HL-60/S4 treated with retinoic acid at 250 ng/mL for 4 days and 3 days (cell line): ENCODE data around the gene AKAP9.
"Not testable (repeated sequence)": the region's sequence is repeated elsewhere in the genome, so short reads cannot be mapped to it uniquely, and the experiment has no call there.

Experiments
- in situ Hi-C: fragments of 300-500 bp; cut with MboI; formaldehyde crosslinking; loops from 2 replicates; pipeline ENCODE4 v1.7.0; 2022; ENCODE audit warnings: low sequenced_read_pairs

AKAP9 gene

DNA sequence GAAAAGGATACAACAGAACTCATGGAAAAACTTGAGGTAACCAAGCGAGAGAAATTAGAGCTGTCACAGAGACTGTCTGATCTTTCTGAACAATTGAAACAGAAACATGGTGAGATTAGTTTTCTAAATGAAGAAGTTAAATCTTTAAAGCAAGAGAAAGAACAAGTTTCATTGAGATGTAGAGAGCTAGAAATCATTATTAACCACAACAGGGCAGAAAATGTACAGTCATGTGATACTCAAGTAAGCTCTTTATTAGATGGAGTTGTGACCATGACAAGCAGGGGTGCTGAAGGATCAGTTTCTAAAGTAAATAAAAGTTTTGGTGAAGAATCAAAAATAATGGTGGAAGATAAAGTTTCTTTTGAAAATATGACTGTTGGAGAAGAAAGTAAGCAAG, 62.1 kb downstream of the AKAP9 start:
- in situ Hi-C loops, result no loop called here

DNA sequence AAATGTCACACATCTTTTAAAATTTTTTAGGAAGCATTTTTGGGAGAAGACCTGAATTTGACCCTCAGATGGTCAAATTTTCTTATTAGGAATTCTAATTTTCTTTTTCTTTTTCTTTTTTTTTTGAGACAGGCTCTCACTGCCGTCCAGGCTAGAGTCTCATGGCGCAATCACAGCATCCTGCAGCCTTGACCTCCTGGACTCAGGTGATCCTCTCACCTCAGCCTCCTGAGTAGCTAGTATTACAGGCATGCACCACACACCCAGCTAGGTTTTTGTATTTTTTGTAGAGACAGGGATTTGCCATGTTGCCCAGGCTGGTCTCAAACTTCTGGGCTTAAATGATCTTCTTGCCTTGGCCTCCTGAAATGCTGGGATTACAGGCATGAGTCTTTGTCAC, 65.4 kb downstream of the AKAP9 start:
- in situ Hi-C loops, result no loop called here

DNA sequence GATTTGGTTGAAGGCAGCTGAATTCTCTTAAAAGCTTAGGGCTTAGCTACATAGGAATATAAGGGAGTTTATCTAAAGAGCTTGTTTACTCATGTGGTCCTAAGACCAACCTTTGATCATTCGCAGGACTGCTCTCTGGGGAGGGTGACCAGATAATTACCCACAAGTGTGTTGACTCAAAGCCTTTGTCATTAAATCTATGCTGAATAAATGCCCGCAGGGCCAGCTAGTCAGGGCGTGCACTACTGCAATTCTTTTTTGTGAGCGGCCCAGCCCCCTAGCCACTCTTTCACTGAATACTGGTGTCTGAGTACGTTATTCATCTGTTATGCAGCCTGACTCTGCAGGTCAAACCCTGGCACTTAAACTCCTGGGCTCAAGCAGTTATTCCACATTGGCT, 69.6 kb downstream of the AKAP9 start:
- in situ Hi-C loops, result no loop called here

DNA sequence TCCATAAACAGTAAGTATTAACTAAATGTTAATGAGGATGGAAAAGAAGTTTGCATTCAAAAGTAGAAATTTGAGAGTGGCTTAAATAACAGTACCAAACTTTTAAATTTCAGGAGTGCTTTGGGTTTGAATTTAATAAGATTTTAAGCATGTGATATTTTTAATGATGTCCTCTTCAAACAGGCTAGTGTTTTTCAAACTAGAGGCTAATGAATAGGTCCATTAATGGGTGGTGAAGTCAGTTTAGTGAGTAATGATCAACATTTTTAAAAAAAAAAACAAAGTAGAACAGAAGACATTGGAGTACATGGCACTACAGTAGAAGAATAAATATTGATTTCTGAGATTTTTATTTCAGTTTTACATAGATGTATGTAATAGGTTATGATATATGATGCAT, 72.9 kb downstream of the AKAP9 start:
- in situ Hi-C loops, result no loop called here

DNA sequence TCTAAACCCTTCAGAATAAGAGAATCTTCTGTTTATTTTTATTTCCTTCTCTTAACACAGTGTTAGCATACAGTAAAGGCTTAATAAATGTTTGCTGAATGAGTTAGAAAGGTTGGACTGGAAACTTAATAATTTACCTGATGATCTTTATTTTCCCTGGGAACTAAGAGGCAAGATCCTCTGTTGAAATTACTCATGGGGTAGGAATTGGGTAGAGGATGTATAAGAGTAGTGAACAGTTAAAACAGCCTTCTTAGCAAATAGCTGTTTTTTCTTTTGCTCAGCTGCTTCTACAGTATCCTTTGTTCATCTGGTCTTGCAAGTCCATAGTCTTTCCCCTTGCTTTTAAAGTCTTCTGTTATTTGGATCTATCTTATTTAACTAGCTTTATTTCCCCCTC, 80.0 kb downstream of the AKAP9 start:
- in situ Hi-C loops, result no loop called here

DNA sequence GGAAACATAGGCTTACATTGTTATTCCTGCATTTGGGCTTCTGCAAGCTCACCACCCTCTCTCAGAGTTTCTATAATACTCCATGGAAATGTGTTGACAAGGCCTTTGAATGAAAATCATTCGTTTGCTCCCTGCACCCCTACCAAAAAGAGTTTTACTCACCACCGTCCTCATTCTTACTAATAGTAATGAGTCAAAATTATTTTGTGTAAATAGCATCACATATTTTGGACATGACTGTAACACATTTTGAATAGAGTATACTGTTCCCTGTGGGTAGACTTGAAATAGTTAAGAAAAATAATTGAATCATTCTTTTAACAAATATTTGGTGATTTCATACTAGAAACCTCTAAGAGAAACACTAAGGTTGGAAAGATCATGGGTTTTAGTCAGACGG, 84.6 kb downstream of the AKAP9 start:
- in situ Hi-C loops, result no loop called here

DNA sequence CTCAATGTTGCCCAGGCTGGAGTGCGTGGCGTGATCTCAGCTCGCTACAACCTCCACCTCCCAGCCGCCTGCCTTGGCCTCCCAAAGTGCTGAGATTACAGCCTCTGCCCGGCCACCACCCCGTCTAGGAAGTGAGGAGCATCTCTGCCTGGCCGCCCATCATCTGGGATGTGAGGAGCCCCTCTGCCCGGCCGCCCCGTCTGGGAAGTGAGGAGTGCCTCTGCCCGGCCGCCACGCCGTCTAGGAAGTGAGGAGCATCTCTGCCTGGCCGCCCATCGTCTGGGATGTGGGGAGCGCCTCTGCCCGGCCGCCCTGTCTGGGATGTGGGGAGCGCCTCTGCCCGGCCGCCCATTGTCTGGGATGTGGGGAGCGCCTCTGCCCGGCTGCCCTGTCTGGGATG, 86.0 kb downstream of the AKAP9 start:
- in situ Hi-C loops, result not testable (repeated sequence)

DNA sequence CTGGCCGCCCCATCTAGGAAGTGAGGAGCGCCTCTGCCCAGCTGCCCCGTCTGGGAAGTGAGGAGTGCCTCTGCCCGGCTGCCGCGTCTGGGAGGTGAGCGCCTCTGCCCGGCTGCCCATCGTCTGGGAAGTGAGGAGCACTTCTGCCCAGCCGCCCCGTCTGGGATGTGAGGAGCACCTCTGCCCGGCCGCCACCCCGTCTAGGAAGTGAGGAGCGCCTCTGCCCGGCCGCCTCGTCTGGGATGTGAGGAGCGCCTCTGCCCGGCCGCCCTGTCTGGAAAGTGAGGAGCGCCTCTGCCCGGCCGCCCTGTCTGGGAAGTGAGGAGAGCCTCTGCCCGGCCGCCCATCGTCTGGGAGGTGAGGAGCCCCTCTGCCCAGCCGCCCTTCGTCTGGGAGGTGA, 86.5 kb downstream of the AKAP9 start:
- in situ Hi-C loops, result not testable (repeated sequence)

DNA sequence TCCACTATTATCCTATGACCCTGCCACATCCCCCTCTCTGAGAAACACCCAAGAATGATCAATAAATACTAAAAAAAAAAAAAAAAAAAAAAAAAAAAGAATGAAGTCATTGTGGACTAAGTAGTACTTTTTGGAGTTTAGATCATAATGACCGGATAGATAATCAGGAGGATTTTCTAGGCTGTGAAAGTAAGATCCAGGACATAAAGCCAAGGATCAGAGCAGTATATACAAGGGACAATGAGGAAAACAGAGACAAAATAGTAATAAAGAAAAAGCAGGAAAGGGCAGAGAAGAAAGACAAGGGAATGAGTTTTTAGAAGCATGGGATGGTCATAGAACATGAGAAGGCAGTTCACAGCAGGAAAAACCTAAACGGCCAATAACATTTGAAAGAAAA, 87.6 kb downstream of the AKAP9 start:
- in situ Hi-C loops, result no loop called here

DNA sequence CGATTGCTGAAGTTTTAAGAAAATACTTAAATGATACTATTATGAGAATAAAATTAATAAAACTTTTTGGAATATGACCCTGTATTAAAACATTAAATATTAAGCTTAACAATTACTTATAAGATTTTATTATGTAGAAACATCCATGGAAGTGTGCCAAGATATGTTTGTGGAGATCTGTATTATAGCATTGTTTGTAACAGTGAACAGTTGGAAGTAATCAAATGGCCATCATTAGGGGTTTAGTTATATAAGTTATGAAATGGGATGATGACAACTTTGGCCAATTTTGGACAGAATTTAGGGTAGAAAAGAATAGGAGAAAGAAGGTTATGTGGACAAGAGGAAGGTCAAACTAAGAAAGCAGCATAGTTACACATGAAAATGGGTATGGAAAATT, 88.0 kb downstream of the AKAP9 start:
- in situ Hi-C loops, result no loop called here

DNA sequence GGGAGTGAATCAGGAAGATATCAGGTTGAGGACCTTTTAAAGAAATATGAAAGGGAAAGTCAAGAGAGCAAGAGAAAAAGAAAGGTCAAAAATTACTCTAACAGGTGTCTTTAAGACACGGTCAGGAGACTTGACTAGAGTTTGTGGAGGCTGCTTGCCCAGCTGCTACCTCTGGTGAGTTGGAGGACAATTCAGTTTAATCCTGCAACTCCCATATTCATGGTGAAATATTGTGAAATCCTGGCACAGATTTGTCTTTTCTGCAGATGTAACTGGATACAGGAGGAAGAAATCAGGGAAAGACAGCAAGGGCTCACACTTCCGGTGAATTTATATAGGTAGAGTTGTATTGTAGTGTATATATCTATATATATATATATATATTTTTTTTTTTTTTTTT, 93.5 kb downstream of the AKAP9 start:
- in situ Hi-C loops, result no loop called here

DNA sequence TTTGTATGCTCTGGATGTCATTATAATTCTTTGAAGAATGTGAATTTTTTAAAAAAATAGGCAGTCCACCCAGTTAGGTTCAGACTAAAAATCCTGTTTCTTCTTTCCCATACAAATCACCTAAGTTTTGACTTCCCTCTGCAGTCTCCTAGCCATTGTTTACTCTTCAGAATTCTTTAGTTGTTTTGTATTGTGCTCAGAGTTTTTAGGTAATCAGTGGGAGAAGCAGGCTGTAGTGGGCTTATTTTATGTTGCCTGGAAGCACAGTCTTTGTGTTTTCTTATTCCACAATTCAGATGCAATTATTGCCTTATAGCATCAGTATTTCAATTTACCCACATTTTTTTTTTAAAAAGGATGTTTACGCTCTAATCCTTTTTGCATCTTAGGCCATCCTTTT, 94.9 kb downstream of the AKAP9 start:
- in situ Hi-C loops, result no loop called here

DNA sequence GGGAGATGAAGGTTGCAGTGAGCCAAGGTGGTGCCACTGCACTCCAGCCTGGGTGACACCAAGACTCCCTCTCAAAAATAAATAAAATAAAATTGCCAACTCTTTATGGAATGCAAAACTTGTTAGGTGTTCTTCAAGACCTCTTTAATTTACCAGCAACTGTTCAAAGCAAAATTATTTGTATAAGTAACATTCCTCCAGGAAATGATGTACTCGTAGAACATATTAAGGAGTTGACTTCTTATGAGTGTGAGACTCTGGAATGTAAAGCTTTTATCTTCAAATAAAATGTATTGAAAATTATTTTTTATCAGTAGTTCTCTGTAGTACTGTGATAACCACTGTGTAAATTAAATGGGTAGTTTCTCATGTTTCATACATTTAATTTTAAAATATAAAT, 99.2 kb downstream of the AKAP9 start:
- in situ Hi-C loops, result no loop called here

DNA sequence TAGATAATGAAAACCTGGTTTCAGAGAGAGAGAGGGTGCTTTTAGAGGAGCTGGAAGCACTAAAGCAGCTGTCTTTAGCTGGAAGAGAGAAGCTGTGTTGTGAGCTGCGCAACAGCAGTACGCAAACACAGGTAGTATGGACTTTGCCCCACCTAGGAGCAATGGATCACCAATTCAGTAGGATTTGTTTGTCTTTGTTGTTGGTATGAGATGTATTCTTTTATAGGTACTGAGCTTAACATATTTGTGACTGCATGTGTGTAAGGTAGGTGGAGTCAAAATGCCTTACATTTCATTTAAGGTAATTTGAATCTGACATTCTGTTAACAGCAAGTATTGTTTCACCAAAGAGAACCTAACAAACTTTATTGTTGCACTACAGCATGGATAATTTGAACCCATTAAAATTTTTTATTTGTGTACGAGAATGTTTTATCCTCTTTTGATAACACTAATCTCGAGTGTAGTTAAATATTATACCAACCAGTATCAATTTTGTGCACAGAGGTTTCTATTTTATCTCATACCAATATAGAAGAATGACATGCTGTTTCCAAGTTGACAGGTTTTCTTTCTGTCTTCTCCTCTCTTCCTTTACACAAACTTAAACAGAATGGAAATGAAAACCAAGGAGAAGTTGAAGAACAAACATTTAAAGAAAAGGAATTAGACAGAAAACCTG, 101.5 kb downstream of the AKAP9 start:
- in situ Hi-C loops, result no loop called here

DNA sequence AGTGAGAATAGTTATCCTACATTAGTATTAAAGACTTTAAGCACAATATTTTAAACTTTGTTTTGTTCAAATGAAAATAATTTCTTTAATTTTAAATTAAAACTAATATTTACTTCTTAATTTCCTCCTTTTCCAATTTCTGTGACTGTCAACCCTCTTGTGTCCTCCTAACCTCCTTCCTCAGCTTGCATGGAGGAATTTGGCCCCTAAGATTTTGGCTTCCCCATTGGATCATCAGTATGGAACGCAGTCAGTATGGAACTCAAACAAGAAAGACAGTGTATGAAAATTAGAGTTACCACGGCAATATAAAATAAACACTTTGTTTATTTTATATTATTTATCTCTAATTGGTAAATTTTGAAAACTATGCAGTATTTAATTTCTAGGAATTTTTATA, 102.4 kb downstream of the AKAP9 start:
- in situ Hi-C loops, result no loop called here

DNA sequence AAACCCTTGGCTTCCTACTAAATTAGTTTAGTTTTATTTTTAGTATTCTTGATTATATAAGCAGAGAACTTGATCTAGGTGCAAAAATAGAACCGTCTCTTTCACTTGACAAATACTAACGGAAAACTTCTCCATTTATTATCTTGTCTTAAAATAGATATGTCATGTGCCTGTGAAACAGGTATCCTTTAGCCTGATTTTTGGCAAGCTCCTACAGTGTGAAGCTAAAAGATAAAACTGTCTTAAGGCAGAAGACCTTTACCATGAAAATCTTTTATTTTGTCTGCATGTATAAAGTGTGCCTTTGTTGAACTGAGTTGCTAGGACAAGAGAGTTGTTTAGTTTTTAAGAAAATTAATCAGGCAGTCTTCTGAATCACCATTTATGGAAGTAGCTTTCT, 103.0 kb downstream of the AKAP9 start:
- in situ Hi-C loops, result no loop called here

DNA sequence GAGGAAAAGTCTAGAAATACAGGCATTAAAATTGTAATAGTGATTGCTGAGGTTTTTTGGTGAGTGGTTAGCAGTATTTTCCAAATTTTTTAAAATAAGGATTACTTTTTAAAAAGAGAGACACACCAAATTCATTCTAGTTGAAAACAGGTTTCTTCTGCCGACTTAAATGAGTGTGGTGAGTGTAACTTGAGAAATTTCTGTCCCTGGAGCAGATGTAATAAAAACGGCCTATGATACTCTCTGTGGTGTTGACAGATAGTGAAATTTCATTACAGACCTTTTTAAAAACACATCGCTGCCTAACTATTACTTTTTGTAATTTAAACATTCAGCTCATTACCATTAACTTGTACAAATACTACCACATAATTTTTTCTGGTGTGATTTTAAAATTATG, 103.5 kb downstream of the AKAP9 start:
- in situ Hi-C loops, result no loop called here

DNA sequence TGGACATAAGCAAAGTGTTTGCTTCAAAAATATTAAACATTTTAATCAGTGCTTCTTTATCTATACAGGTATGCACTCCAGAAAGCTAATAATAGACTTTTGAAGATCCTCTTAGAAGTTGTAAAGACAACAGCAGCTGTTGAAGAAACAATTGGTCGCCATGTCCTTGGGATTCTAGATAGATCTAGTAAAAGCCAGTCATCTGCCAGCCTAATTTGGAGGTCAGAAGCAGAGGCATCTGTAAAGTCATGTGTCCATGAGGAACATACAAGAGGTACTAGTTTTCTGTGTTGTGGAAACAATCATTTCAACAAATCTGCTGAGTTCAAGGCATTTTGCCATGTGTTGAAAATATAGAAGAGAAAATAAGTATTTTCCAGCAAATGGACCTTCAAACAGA, 104.3 kb downstream of the AKAP9 start:
- in situ Hi-C loops, result no loop called here

DNA sequence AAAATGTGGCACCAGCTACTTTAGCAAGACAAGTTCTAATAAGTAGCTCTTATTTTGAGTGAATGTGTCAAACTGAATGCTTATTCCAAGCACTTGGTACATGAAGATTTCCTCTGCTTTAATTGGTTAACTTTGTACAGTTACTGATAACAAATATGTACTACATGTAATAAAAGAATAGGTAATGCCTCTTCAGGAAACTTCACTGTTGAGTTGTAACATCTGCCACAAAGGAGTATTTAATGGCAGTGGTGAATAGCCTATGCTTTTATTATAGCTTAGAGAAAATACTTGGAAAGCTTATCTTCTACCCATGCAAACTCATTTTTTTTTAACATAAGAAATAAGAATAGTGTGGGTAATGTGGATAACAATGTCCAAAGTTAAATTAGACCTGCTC, 111.0 kb downstream of the AKAP9 start:
- in situ Hi-C loops, result no loop called here

DNA sequence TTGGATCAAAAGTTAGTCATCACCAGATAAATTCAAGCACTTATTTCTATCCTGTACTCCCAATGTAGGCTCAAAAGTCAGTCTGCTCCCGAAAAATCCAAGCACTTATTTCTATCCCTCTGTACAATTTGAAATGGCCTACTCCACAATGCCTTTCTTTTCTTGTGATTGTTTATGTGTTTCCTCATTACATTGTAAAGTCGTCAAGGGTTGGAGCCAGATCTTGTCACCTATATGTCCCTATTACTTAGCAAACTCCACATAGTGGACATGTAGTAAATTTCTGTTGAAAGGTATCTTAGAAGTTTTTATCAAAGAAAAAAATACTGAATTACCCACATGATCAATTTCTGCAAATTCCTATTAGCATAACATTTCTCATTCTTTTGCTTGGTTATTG, 111.5 kb downstream of the AKAP9 start:
- in situ Hi-C loops, result no loop called here

DNA sequence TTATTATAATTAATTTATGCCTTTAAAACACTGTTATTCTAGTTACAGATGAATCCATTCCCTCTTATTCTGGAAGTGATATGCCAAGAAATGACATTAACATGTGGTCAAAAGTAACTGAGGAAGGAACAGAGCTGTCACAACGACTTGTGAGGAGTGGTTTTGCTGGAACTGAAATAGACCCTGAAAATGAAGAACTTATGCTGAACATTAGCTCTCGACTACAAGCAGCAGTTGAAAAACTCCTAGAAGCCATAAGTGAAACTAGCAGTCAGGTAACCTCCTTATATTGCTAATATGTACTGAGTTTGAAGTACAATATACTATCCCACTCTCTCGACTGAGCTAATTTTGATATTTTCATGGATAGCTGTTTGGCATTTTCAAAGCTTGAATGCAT, 112.0 kb downstream of the AKAP9 start:
- in situ Hi-C loops, result no loop called here

DNA sequence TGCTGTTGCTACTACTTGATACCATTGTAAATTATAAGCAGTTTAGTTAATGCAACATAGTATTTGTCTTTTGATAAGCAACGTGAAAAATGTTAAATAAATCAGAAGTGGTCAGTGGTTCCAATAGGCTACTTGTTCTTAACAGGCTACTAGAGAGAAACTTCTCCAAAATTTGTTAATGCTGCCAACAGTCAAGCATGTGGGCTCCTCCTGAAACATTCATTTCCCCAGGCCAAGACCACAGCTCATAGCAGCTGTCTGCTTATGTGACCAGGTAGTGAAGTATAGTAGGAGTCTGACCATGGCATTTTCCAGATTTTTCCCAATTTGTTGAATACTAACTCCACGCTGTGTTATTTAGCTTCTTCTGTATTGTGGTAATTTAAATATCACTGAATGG, 112.7 kb downstream of the AKAP9 start:
- in situ Hi-C loops, result no loop called here

DNA sequence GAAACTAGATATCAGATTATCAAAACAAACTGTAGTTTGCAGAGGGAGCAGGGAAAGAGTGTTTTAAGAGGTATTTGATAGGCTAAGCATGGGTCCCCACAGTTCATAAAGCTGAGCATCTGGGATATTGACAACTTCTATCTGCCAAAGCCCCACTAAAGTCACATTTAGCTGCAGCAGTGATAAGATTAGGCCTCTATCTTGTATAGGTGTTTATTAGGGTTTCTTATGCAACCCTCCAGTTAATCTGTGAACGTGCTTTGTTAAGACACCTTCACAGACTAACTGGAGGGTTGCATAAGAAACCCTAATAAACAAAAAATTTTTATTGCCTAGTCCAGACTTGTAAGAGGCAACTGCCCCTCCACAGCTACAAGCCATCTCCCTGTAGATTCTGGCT, 115.6 kb downstream of the AKAP9 start:
- in situ Hi-C loops, result no loop called here

DNA sequence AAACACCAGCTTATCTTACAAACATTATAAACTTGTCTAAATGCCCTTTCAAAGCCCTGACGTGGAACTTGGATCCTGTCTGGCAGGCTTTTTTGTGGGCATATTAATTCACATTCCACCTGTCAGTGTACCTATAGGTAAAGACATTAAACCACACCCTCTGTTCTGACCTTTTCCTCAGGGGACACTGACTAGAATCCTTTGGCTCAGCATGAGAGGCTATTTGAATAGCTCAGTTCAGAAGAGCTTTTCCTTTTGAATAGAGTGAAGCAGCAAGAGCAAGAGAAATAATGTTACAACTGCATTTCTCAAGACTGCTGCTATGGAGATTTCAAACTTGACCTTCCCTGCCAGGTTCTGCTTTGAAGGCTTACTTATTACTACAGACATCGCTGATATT, 116.7 kb downstream of the AKAP9 start:
- in situ Hi-C loops, result no loop called here
